Colonic mucosa (tissue), 4 donors: ENCODE measurements around the gene DMAC2L. TPM values are rescaled to one million over a fixed set of nuclear protein-coding genes. Genes with fewer than 3 reads are reported as not detected.

Experiments used
- DNase-seq: peaks from one replicate; pipeline ENCODE4 v3.0.0-alpha.2; 2020
- H3K27ac ChIP-seq: fragments of 200-600 bp; one replicate; pipeline ENCODE4 v1.8.0; 2021
- H3K27me3 ChIP-seq: fragments of 200-600 bp; one replicate; pipeline ENCODE4 v1.8.0; 2021
- H3K36me3 ChIP-seq: fragments of 200-600 bp; one replicate; pipeline ENCODE4 v1.8.0; 2021
- H3K4me1 ChIP-seq: fragments of 200-600 bp; one replicate; pipeline ENCODE4 v1.8.0; 2021; ENCODE audit warnings: mild to moderate bottlenecking
- H3K4me3 ChIP-seq: fragments of 200-600 bp; one replicate; pipeline ENCODE4 v1.8.0; 2021
- H3K9ac ChIP-seq, 2 donors: one replicate each; pipeline ENCODE4 v1.7.0; 2013; ENCODE audit warnings: control low read depth in 2 of 2, low read depth in 2 of 2, low read length in 2 of 2
- H3K9me3 ChIP-seq: fragments of 200-600 bp; one replicate; pipeline ENCODE4 v1.8.0; 2021
- intact Hi-C: fragments of 100-400 bp; cut with DNase I; formaldehyde crosslinking; loops from one replicate; pipeline ENCODE4 v1.14.1; 2022
- microRNA-seq: library from miRNA; unstranded; fragments of <30 nt; microRNA quantifications from one replicate; pipeline ENCODE4, GENCODE V29; 2019
- total RNA-seq, 2 donors: library from RNA; stranded (reverse); fragmentation: NEBNext Ultra II Directional in 1 of 2; extraction: Animal tissue kit (Norgen Biotek cat#: 25700) in 1 of 2; gene quantifications; one replicate each; pipeline ENCODE4 v1.2.1, GENCODE V29; 2021
- TF ChIP-seq, protein P1 (sequence below): fragments of 200-600 bp; IDR thresholded peaks from one replicate; pipeline ENCODE4 v1.8.0; 2022; ENCODE audit warnings: antibody characterized with exemption, mild to moderate bottlenecking
- donor health status: healthy.
- donor health status: DM: no; HTN: no; CAD: no.
- donor health status: DM: no; HTN: no; CAD: no.

Gene DMAC2L
- total RNA-seq, 2 donors from 2014 or later: 15.2 to 20.9 TPM

DNA sequence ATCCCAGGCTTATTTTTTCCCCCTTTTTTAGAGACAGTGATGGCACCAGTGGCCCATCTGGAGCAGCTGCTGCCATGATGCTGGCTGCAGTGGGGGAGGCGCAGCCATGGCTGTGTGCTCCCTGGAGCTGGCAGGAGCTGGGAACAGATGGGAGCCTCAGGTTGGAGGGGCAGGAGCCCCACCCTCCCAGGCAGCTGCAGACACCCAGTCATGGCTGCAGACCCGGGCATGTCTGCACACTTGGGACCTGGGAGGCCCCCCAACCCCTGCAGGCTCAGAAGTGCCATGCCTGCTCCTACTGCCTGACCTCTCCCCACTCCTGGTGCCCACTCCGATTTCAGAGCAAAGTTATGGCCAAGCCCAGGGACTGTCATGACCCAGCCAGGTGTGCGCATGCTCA is 59.4 kb downstream of the DMAC2L start:
- H3K9me3 ChIP-seq: no peaks in the 10 kb centered on the region
- no peak overlapping the region for H3K27ac ChIP-seq
- DNase-seq: no peak
- no peaks in the 10 kb centered on the region for H3K36me3 ChIP-seq
- TF ChIP-seq, protein P1, sequence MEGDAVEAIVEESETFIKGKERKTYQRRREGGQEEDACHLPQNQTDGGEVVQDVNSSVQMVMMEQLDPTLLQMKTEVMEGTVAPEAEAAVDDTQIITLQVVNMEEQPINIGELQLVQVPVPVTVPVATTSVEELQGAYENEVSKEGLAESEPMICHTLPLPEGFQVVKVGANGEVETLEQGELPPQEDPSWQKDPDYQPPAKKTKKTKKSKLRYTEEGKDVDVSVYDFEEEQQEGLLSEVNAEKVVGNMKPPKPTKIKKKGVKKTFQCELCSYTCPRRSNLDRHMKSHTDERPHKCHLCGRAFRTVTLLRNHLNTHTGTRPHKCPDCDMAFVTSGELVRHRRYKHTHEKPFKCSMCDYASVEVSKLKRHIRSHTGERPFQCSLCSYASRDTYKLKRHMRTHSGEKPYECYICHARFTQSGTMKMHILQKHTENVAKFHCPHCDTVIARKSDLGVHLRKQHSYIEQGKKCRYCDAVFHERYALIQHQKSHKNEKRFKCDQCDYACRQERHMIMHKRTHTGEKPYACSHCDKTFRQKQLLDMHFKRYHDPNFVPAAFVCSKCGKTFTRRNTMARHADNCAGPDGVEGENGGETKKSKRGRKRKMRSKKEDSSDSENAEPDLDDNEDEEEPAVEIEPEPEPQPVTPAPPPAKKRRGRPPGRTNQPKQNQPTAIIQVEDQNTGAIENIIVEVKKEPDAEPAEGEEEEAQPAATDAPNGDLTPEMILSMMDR: no peak
- no peaks in the 10 kb centered on the region for H3K4me1 ChIP-seq
- H3K4me3 ChIP-seq: no peak overlapping the region
- intact Hi-C loops: no loop called here
- no peak overlapping the region for H3K9ac ChIP-seq
- no peaks in the 10 kb centered on the region for H3K27me3 ChIP-seq

DNA sequence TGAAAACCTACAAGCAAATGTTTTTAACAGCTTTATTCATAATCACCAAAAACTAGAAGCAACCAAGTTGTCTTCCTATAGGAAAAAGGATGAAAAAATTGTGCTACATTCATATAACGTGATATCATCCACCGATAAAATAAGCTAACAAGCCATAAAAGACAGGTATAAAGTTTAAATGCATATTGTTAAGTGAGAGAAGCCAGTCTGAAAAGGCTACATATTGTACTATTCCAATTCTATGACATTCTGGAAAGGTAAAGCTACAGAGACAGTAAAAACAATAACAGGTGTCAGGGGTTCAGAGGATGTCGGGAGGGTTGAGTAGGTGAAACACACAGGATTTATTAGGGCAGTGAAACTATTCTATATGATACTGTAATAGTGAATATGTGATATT is 61.8 kb downstream of the DMAC2L start:
- Histone ChIP-seq H3K9ac (no peak overlapping the region), H3K27me3 (no peaks in the 10 kb centered on the region), H3K4me1 (no peaks in the 10 kb centered on the region), H3K4me3 (no peak overlapping the region), H3K9me3 (no peaks in the 10 kb centered on the region), H3K27ac (no peak overlapping the region), H3K36me3 (no peaks in the 10 kb centered on the region)
- DNase-seq: no peak
- intact Hi-C loops: no loop called here
- TF ChIP-seq, protein P1: no peak

DNA sequence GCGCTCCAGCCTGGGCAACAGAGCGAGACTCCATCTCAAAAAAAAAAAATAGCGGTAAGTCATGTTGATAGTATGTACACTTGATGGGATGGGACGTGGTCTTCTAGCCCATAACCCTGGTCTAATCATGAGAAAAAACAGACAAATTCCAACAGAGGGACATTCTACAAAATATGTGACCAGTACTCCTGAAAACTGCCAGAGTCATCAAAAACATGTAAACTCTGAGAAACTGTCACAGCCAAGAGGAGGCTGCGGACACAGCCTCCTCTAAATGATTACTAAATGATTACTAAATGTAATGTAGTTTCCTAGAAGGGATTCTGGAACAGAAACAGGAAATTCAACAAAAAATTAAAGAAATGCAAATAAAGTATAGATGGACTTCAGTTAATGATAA is 63.6 kb downstream of the DMAC2L start:
- Histone ChIP-seq H3K4me3 (no peak overlapping the region), H3K9ac (no peak overlapping the region), H3K4me1 (no peaks in the 10 kb centered on the region), H3K9me3 (no peaks in the 10 kb centered on the region), H3K27ac (no peak overlapping the region), H3K36me3 (no peaks in the 10 kb centered on the region), H3K27me3 (no peaks in the 10 kb centered on the region)
- intact Hi-C loops: no loop called here
- TF ChIP-seq, protein P1: no peak
- no peak for DNase-seq

Small RNA genes lying within 50 kb of the gene (microRNA-seq; reads per million reads assigned to microRNA genes)
- gene MIR4504: not detected

Other genes starting within 250 kb of the DMAC2L start
- gene VCPKMT, start 195.8 kb upstream of the DMAC2L start, total RNA-seq: 1 to 10 TPM; 4.6 to 6.7 TPM
- gene SOS2, start 80.7 kb upstream of the DMAC2L start, total RNA-seq: 10 to 100 TPM; 20.3 to 43.7 TPM
- gene L2HGDH, start 95 bp upstream of the DMAC2L start, total RNA-seq: 10 to 100 TPM; 11.4 to 12.3 TPM
- gene CDKL1, start 84.6 kb downstream of the DMAC2L start, total RNA-seq: 10 to 100 TPM; 16.2 to 36.2 TPM
- 10 to 100 TPM; 39.0 to 43.3 TPM for gene MAP4K5, start 220.2 kb downstream of the DMAC2L start, total RNA-seq
- gene ATL1, start 247.8 kb downstream of the DMAC2L start, total RNA-seq: 10 to 100 TPM in 1 of 2 donors, 1 to 10 TPM in 1; 4.3 to 11.9 TPM